ENCODE data around the gene SLIT3. TPM values are rescaled to one million over a fixed set of nuclear protein-coding genes. Genes with fewer than 3 reads are reported as not detected.

The SLIT3 gene
- total RNA-seq, 1 experiment from 2014 or later, result 0.10 TPM

DNA sequence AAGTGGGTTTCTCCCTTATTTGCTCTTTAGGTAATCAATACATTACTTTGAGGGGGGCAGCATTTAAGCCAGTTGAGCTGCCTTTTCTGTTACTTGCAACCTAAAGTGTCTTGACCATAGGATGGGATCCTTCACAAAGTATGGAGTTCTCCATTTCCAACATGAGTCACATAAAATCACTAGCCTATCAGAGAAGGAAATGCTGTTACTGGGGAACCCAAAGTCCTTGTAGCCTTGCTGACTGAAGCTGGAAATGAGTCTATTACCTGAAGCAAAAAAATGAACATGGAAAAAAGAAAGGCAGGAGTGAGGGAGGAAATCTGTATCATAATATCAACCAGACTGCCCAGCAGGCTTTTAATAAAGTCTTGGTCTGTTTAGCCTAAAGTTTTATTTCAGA lies 42.8 kb upstream of the SLIT3 start:
- no peak overlapping the region for H3K27ac ChIP-seq (ENCODE audit: low read depth, low read length)

DNA sequence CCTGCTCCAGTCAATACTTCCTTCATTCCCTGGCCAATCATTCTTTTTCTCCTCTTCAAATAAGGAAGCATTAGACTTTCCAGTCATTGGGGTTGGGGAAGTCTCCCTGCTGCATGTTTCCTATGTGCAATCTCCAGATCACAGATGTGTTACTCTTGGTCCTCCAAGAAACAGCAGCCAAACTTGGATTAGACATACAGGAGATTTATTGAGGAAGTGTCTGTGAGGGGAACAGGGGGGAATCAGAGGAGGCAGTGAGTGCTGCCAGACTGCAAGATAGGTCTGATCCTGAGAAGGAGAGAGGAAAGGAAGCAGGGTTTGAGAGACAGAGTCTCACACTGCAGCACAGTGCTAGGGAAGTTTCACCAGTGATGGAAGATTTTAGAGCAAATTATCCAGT lies 40.6 kb upstream of the SLIT3 start:
- ChIA-PET CTCF (no interaction called here), POLR2A (no interaction called here), RAD21 (ENCODE audit: low non-redundant PET in 1 of 2, low total read pairs in 2 of 2, uncharacterized antibody in 2 of 2, unreplicated experiment in 2 of 2) (no interaction called here)
- Histone ChIP-seq H3K79me2 (ENCODE audit: insufficient read depth, low read length) (no peaks in the 10 kb centered on the region), H2AFZ (ENCODE audit: low read depth, low read length, poor library complexity, severe bottlenecking) (no peak overlapping the region), H3K27me3 (ENCODE audit: insufficient read depth, low read length) (peaks cover 26% of the 10 kb centered on the region; the same call in 1 of the 2 replicates), H3K9me3 (ENCODE audit: control insufficient read depth in 1 of 2, insufficient read depth in 1 of 2, low read depth in 1 of 2, low read length in 2 of 2) (no peaks in the 10 kb centered on the region), H3K9ac (ENCODE audit: low read length) (no peak overlapping the region), H3K4me2 (ENCODE audit: low read length) (no peak overlapping the region), H4K20me1 (ENCODE audit: insufficient read depth) (no peaks in the 10 kb centered on the region), H3K4me3 (replicated peaks in 1 of 2; ENCODE audit: low read depth in 1 of 2, low read length in 2 of 2) (no peak overlapping the region), H3K27ac (ENCODE audit: low read depth, low read length) (no peak overlapping the region), H3K4me1 (ENCODE audit: control insufficient read depth in 1 of 2, insufficient read depth in 2 of 2, low read length in 2 of 2) (no peaks in the 10 kb centered on the region), H3K36me3 (ENCODE audit: control insufficient read depth in 1 of 2, insufficient read depth in 2 of 2, low read length in 2 of 2) (no peaks in the 10 kb centered on the region), H3K9me2 (ENCODE audit: insufficient read depth) (no peaks in the 10 kb centered on the region)
- ATAC-seq (no peak), DNase-seq (ENCODE audit: low read depth, low spot score) (no peak)
- no TSS peak for BruUV-seq (replicated peaks)
- intact Hi-C loops (cut with micrococcal nuclease), result no loop called here
- no peak for TF ChIP-seq SIN3A (IDR thresholded peaks at IDR 0.05; ENCODE audit: low read depth)
- TF ChIP-seq, protein P1, sequence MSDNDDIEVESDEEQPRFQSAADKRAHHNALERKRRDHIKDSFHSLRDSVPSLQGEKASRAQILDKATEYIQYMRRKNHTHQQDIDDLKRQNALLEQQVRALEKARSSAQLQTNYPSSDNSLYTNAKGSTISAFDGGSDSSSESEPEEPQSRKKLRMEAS (IDR thresholded peaks at IDR 0.05), result no peak
- TF ChIP-seq ZNF274 (IDR thresholded peaks at IDR 0.05; ENCODE audit: low read depth, low read length), result no peak
- TF ChIP-seq, protein P2, sequence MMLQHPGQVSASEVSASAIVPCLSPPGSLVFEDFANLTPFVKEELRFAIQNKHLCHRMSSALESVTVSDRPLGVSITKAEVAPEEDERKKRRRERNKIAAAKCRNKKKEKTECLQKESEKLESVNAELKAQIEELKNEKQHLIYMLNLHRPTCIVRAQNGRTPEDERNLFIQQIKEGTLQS (IDR thresholded peaks at IDR 0.05), result no peak
- TF ChIP-seq ZFX (IDR thresholded peaks at IDR 0.05), result no peak
- TF ChIP-seq EGR1 (IDR thresholded peaks at IDR 0.05; ENCODE audit: low read depth), result no peak
- no peak for TF ChIP-seq CEBPB (IDR thresholded peaks at IDR 0.05; ENCODE audit: low read depth)
- TF ChIP-seq, protein P3, sequence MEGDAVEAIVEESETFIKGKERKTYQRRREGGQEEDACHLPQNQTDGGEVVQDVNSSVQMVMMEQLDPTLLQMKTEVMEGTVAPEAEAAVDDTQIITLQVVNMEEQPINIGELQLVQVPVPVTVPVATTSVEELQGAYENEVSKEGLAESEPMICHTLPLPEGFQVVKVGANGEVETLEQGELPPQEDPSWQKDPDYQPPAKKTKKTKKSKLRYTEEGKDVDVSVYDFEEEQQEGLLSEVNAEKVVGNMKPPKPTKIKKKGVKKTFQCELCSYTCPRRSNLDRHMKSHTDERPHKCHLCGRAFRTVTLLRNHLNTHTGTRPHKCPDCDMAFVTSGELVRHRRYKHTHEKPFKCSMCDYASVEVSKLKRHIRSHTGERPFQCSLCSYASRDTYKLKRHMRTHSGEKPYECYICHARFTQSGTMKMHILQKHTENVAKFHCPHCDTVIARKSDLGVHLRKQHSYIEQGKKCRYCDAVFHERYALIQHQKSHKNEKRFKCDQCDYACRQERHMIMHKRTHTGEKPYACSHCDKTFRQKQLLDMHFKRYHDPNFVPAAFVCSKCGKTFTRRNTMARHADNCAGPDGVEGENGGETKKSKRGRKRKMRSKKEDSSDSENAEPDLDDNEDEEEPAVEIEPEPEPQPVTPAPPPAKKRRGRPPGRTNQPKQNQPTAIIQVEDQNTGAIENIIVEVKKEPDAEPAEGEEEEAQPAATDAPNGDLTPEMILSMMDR (IDR thresholded peaks at IDR 0.05 in 2 of 3, conservative IDR thresholded peaks at IDR 0.05 in 1 of 3; ENCODE audit: borderline replicate concordance in 1 of 3, insufficient read depth in 1 of 3, low read depth in 2 of 3, low read length in 2 of 3), result no peak

More for the DNA sequence above, 42.8 kb upstream of the SLIT3 start:
- Histone ChIP-seq H3K27me3 (ENCODE audit: insufficient read depth, low read length) (peaks cover 26% of the 10 kb centered on the region; the same call in 1 of the 2 replicates), H4K20me1 (ENCODE audit: insufficient read depth) (no peaks in the 10 kb centered on the region), H3K9me2 (ENCODE audit: insufficient read depth) (no peaks in the 10 kb centered on the region), H3K36me3 (ENCODE audit: control insufficient read depth in 1 of 2, insufficient read depth in 2 of 2, low read length in 2 of 2) (no peaks in the 10 kb centered on the region), H3K9me3 (ENCODE audit: control insufficient read depth in 1 of 2, insufficient read depth in 1 of 2, low read depth in 1 of 2, low read length in 2 of 2) (no peaks in the 10 kb centered on the region), H3K4me1 (ENCODE audit: control insufficient read depth in 1 of 2, insufficient read depth in 2 of 2, low read length in 2 of 2) (no peaks in the 10 kb centered on the region), H3K4me3 (replicated peaks in 1 of 2; ENCODE audit: low read depth in 1 of 2, low read length in 2 of 2) (no peak overlapping the region), H3K79me2 (ENCODE audit: insufficient read depth, low read length) (no peaks in the 10 kb centered on the region), H2AFZ (ENCODE audit: low read depth, low read length, poor library complexity, severe bottlenecking) (no peak overlapping the region), H3K9ac (ENCODE audit: low read length) (no peak overlapping the region), H3K4me2 (ENCODE audit: low read length) (no peak overlapping the region)
- intact Hi-C loops (cut with micrococcal nuclease), result no loop called here
- no TSS peak for BruUV-seq (replicated peaks)
- CTCF ChIA-PET, result no interaction called here
- TF ChIP-seq EZH2phosphoT487 (IDR thresholded peaks at IDR 0.05; ENCODE audit: borderline replicate concordance), result no peak
- TF ChIP-seq RAD21 (IDR thresholded peaks at IDR 0.05; ENCODE audit: low read depth), result no peak
- TF ChIP-seq SIN3A (IDR thresholded peaks at IDR 0.05; ENCODE audit: low read depth), result no peak
- TF ChIP-seq, protein P4, sequence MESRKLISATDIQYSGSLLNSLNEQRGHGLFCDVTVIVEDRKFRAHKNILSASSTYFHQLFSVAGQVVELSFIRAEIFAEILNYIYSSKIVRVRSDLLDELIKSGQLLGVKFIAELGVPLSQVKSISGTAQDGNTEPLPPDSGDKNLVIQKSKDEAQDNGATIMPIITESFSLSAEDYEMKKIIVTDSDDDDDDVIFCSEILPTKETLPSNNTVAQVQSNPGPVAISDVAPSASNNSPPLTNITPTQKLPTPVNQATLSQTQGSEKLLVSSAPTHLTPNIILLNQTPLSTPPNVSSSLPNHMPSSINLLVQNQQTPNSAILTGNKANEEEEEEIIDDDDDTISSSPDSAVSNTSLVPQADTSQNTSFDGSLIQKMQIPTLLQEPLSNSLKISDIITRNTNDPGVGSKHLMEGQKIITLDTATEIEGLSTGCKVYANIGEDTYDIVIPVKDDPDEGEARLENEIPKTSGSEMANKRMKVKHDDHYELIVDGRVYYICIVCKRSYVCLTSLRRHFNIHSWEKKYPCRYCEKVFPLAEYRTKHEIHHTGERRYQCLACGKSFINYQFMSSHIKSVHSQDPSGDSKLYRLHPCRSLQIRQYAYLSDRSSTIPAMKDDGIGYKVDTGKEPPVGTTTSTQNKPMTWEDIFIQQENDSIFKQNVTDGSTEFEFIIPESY (IDR thresholded peaks at IDR 0.05; ENCODE audit: extremely low read depth, insufficient replicate concordance, low read length), result no peak
- no peak for TF ChIP-seq JUND (IDR thresholded peaks at IDR 0.05)
- TF ChIP-seq CBX3 (IDR thresholded peaks at IDR 0.05; ENCODE audit: low read depth), result no peak
- TF ChIP-seq, protein P1 (IDR thresholded peaks at IDR 0.05), result no peak
- DNase-seq (ENCODE audit: low read depth, low spot score) (no peak), ATAC-seq (no peak)
- RAD21 ChIA-PET (ENCODE audit: low non-redundant PET in 1 of 2, low total read pairs in 2 of 2, uncharacterized antibody in 2 of 2, unreplicated experiment in 2 of 2), result no interaction called here
- POLR2A ChIA-PET, result no interaction called here

Measured in HCT116 (cell line).